ENCODE data around the gene LIMK2. TPM values are rescaled to one million over a fixed set of nuclear protein-coding genes. Genes with fewer than 3 reads are reported as not detected.
A peak's percentile ranks its signal among the peaks of the same experiment; 100 is the strongest.
"Not testable (repeated sequence)": the region's sequence is repeated elsewhere in the genome, so short reads cannot be mapped to it uniquely, and the experiment has no call there.

The LIMK2 gene
- polyA plus RNA-seq, 1 donor (not counting 4 experiments of a cell fraction or from before 2014, with no cell fraction given): 42.6 TPM

GRCh38 chr22:31193092-31193491 is 19.0 kb upstream of the LIMK2 start:
- DNase-seq (ENCODE audit: low read depth, low spot score) (no peak), FAIRE-seq (no peak)
- Histone ChIP-seq H3K9ac (ENCODE audit: control insufficient read depth, extremely low read depth, insufficient read depth, low read length) (peak overlapping the region; percentile 29), H3K4me1 (ENCODE audit: control insufficient read depth, extremely low read depth, insufficient read depth, low read length) (peaks cover 4% of the 10 kb centered on the region), H3K27ac (ENCODE audit: control insufficient read depth, insufficient read depth, low read length) (peak overlapping the region; percentile 68), H4K20me1 (ENCODE audit: control insufficient read depth, extremely low read depth, insufficient read depth, low read length) (no peaks in the 10 kb centered on the region), H3K9me3 (ENCODE audit: control insufficient read depth, low read depth, low read length) (no peaks in the 10 kb centered on the region), H3K9me1 (ENCODE audit: control insufficient read depth, extremely low read depth, insufficient read depth, low read length) (peaks cover 3% of the 10 kb centered on the region), H3K27me3 (ENCODE audit: control insufficient read depth, extremely low read depth, insufficient read depth, low read length) (no peaks in the 10 kb centered on the region), H3K4me2 (ENCODE audit: control insufficient read depth, extremely low read depth, insufficient read depth, low read depth, low read length) (no peak overlapping the region), H3K79me2 (ENCODE audit: control insufficient read depth, insufficient read depth, low read length) (peaks cover 5% of the 10 kb centered on the region), H3K4me3 (ENCODE audit: control insufficient read depth in 2 of 3, extremely low read depth in 1 of 3, insufficient read depth in 2 of 3, low read depth in 1 of 3, low read length in 3 of 3) (no peak overlapping the region), H3K36me3 (ENCODE audit: control insufficient read depth in 2 of 2, extremely low read depth in 1 of 2, insufficient read depth in 2 of 2, low read length in 2 of 2) (peaks cover 19 to 24% of the 10 kb centered on the region in 2 experiments), H2AFZ (ENCODE audit: control insufficient read depth, low read length) (no peak overlapping the region)
- dilution Hi-C loops (cut with MboI; ENCODE audit: extremely low pct_ligation_motif_present, low sequenced_read_pairs): no loop called here
- TF ChIP-seq, protein P1, sequence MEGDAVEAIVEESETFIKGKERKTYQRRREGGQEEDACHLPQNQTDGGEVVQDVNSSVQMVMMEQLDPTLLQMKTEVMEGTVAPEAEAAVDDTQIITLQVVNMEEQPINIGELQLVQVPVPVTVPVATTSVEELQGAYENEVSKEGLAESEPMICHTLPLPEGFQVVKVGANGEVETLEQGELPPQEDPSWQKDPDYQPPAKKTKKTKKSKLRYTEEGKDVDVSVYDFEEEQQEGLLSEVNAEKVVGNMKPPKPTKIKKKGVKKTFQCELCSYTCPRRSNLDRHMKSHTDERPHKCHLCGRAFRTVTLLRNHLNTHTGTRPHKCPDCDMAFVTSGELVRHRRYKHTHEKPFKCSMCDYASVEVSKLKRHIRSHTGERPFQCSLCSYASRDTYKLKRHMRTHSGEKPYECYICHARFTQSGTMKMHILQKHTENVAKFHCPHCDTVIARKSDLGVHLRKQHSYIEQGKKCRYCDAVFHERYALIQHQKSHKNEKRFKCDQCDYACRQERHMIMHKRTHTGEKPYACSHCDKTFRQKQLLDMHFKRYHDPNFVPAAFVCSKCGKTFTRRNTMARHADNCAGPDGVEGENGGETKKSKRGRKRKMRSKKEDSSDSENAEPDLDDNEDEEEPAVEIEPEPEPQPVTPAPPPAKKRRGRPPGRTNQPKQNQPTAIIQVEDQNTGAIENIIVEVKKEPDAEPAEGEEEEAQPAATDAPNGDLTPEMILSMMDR (optimal IDR thresholded peaks at IDR 0.05 in 1 of 3, IDR thresholded peaks at IDR 0.05 in 1 of 3, conservative IDR thresholded peaks at IDR 0.05 in 1 of 3; ENCODE audit: extremely low read depth in 1 of 3, insufficient read depth in 2 of 3, low read length in 3 of 3): no peak
- TF ChIP-seq EZH2 (IDR thresholded peaks at IDR 0.05; ENCODE audit: low read length): no peak

DNA sequence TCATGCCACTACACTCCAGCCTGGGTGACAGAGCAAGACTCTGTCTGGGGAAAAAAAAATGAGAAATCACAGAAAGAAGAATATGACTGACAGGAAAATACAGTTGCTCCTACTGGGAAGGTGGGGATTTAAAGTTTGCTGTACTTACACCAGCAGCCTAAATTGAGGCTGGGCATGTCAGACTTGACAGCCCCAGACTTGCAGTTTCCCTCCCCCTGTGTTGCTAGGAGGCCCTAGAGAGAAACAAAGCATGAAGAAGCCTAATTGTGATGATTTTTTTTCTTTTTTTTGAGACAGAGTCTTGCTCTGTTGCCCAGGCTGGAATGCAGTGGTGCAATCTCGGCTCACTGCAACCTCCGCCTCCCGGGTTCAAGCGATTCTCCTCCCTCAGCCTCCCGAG is 17.4 kb upstream of the LIMK2 start:
- H3K27me3 ChIP-seq (ENCODE audit: control insufficient read depth, extremely low read depth, insufficient read depth, low read length); H3K27ac ChIP-seq (ENCODE audit: control insufficient read depth, insufficient read depth, low read length); H3K4me2 ChIP-seq (ENCODE audit: control insufficient read depth, extremely low read depth, insufficient read depth, low read depth, low read length); dilution Hi-C loops (cut with MboI; ENCODE audit: extremely low pct_ligation_motif_present, low sequenced_read_pairs); H3K4me1 ChIP-seq (ENCODE audit: control insufficient read depth, extremely low read depth, insufficient read depth, low read length); H3K79me2 ChIP-seq (ENCODE audit: control insufficient read depth, insufficient read depth, low read length); DNase-seq (ENCODE audit: low read depth, low spot score); H3K9me1 ChIP-seq (ENCODE audit: control insufficient read depth, extremely low read depth, insufficient read depth, low read length); FAIRE-seq; H4K20me1 ChIP-seq (ENCODE audit: control insufficient read depth, extremely low read depth, insufficient read depth, low read length); H3K4me3 ChIP-seq (ENCODE audit: control insufficient read depth in 2 of 3, extremely low read depth in 1 of 3, insufficient read depth in 2 of 3, low read depth in 1 of 3, low read length in 3 of 3); H3K9me3 ChIP-seq (ENCODE audit: control insufficient read depth, low read depth, low read length); H3K9ac ChIP-seq (ENCODE audit: control insufficient read depth, extremely low read depth, insufficient read depth, low read length); H2AFZ ChIP-seq (ENCODE audit: control insufficient read depth, low read length): not testable (repeated sequence)
- H3K36me3 ChIP-seq (ENCODE audit: control insufficient read depth in 2 of 2, extremely low read depth in 1 of 2, insufficient read depth in 2 of 2, low read length in 2 of 2): peaks cover 25 to 27% of the 10 kb centered on the region in 2 experiments

DNA sequence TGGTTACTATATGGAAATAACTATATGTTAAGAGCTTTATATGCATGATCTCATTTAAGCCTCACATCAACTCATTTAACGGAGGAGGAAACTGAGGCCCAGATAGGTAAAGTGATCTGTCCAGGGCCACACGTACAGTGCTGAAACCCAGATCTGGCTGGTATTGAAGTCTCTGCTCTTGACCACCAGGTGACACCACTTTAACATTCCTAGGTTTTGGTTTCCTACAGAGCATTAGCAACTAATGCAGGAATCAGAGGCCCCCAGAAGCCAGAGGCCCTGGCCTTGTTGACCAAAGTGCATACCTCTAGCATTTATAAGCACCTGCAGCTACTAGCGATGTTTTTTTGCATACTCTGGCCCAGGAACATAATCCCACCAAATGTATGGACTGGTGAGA is 12.9 kb upstream of the LIMK2 start:
- peaks cover 25 to 36% of the 10 kb centered on the region in 2 experiments for H3K36me3 ChIP-seq (ENCODE audit: control insufficient read depth in 2 of 2, extremely low read depth in 1 of 2, insufficient read depth in 2 of 2, low read length in 2 of 2)
- dilution Hi-C loops (cut with MboI; ENCODE audit: extremely low pct_ligation_motif_present, low sequenced_read_pairs): no loop called here
- FAIRE-seq (no peak), DNase-seq (ENCODE audit: low read depth, low spot score) (no peak)
- no peak overlapping the region for H3K27ac ChIP-seq (ENCODE audit: control insufficient read depth, insufficient read depth, low read length)
- no peak for TF ChIP-seq EZH2 (IDR thresholded peaks at IDR 0.05; ENCODE audit: low read length)
- TF ChIP-seq, protein P1 (optimal IDR thresholded peaks at IDR 0.05 in 1 of 3, IDR thresholded peaks at IDR 0.05 in 1 of 3, conservative IDR thresholded peaks at IDR 0.05 in 1 of 3; ENCODE audit: extremely low read depth in 1 of 3, insufficient read depth in 2 of 3, low read length in 3 of 3): peak in 2 of 3 experiments; percentile 10 to 21
- no peaks in the 10 kb centered on the region for H3K4me1 ChIP-seq (ENCODE audit: control insufficient read depth, extremely low read depth, insufficient read depth, low read length)
- no peak overlapping the region for H3K9ac ChIP-seq (ENCODE audit: control insufficient read depth, extremely low read depth, insufficient read depth, low read length)
- no peak overlapping the region for H2AFZ ChIP-seq (ENCODE audit: control insufficient read depth, low read length)
- peaks cover 3% of the 10 kb centered on the region for H3K9me1 ChIP-seq (ENCODE audit: control insufficient read depth, extremely low read depth, insufficient read depth, low read length)
- H3K79me2 ChIP-seq (ENCODE audit: control insufficient read depth, insufficient read depth, low read length): no peaks in the 10 kb centered on the region
- H3K4me3 ChIP-seq (ENCODE audit: control insufficient read depth in 2 of 3, extremely low read depth in 1 of 3, insufficient read depth in 2 of 3, low read depth in 1 of 3, low read length in 3 of 3): no peak overlapping the region
- no peaks in the 10 kb centered on the region for H3K9me3 ChIP-seq (ENCODE audit: control insufficient read depth, low read depth, low read length)
- H4K20me1 ChIP-seq (ENCODE audit: control insufficient read depth, extremely low read depth, insufficient read depth, low read length): no peaks in the 10 kb centered on the region
- H3K4me2 ChIP-seq (ENCODE audit: control insufficient read depth, extremely low read depth, insufficient read depth, low read depth, low read length): no peak overlapping the region
- H3K27me3 ChIP-seq (ENCODE audit: control insufficient read depth, extremely low read depth, insufficient read depth, low read length): no peaks in the 10 kb centered on the region

DNA sequence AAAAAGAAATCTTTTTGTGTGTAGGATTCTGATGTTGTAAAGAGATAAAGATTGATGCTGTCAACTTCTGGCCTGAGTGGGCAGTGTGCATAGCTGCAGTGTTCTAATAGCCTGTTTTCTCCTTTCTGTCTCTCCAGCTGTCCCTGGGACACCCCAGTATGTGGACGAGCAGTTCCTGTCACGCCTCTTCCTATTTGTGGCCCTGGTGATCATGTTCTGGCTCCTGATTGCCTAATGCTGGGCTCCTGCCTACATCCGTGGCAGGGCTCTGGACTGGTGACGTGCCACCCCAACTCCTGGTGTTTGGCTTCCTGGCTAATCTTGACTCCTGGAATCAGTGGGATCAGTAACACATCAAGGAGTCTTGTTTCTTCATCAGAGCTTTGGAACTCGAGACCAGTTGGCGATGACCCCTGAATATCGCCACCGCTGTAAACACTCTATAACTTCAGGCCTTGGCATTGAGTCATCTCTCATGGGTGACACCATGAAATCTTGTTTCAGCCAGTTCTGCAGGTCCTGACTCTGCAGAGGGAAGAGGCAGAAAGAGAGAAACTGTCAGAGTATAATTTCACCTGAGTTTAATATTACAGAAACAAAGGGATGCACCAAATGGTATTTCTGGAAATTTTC is 7.6 kb upstream of the LIMK2 start:
- H3K27ac ChIP-seq (ENCODE audit: control insufficient read depth, insufficient read depth, low read length); H2AFZ ChIP-seq (ENCODE audit: control insufficient read depth, low read length); H3K9ac ChIP-seq (ENCODE audit: control insufficient read depth, extremely low read depth, insufficient read depth, low read length); dilution Hi-C loops (cut with MboI; ENCODE audit: extremely low pct_ligation_motif_present, low sequenced_read_pairs); H3K9me1 ChIP-seq (ENCODE audit: control insufficient read depth, extremely low read depth, insufficient read depth, low read length); H3K4me2 ChIP-seq (ENCODE audit: control insufficient read depth, extremely low read depth, insufficient read depth, low read depth, low read length); H3K4me3 ChIP-seq (ENCODE audit: control insufficient read depth in 2 of 3, extremely low read depth in 1 of 3, insufficient read depth in 2 of 3, low read depth in 1 of 3, low read length in 3 of 3); DNase-seq (ENCODE audit: low read depth, low spot score); H4K20me1 ChIP-seq (ENCODE audit: control insufficient read depth, extremely low read depth, insufficient read depth, low read length); H3K79me2 ChIP-seq (ENCODE audit: control insufficient read depth, insufficient read depth, low read length); H3K27me3 ChIP-seq (ENCODE audit: control insufficient read depth, extremely low read depth, insufficient read depth, low read length); H3K9me3 ChIP-seq (ENCODE audit: control insufficient read depth, low read depth, low read length): not testable (repeated sequence)
- H3K4me1 ChIP-seq (ENCODE audit: control insufficient read depth, extremely low read depth, insufficient read depth, low read length): peaks cover 14% of the 10 kb centered on the region
- FAIRE-seq: peak; percentile 49
- H3K36me3 ChIP-seq (ENCODE audit: control insufficient read depth in 2 of 2, extremely low read depth in 1 of 2, insufficient read depth in 2 of 2, low read length in 2 of 2): peaks cover 11 to 16% of the 10 kb centered on the region in 2 experiments
